ENCODE data around the gene TOM1L2.

TOM1L2 gene

DNA sequence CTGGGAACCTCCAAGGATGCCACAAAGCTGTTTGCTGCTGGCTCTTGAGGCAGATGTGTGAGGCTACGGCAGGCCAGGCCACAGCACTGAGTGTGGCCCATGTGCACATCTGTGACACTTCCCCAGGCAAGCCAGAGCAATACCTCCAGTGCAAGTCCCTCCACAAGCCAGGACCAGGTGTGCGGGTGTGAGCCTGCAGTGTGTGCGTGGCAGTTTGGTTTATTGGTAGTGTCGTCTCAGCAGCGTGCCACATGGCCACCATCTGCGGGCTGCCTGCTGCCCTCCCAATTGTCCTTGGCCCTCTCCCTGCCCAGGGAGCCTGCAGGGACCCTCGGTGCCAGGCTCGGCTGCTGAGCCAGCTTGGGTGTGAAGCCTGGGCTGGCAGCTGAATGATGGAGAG is 125.6 kb downstream of the TOM1L2 start:
- DNase-seq (ENCODE audit: low spot score): no peak
- TF ChIP-seq, protein P1, sequence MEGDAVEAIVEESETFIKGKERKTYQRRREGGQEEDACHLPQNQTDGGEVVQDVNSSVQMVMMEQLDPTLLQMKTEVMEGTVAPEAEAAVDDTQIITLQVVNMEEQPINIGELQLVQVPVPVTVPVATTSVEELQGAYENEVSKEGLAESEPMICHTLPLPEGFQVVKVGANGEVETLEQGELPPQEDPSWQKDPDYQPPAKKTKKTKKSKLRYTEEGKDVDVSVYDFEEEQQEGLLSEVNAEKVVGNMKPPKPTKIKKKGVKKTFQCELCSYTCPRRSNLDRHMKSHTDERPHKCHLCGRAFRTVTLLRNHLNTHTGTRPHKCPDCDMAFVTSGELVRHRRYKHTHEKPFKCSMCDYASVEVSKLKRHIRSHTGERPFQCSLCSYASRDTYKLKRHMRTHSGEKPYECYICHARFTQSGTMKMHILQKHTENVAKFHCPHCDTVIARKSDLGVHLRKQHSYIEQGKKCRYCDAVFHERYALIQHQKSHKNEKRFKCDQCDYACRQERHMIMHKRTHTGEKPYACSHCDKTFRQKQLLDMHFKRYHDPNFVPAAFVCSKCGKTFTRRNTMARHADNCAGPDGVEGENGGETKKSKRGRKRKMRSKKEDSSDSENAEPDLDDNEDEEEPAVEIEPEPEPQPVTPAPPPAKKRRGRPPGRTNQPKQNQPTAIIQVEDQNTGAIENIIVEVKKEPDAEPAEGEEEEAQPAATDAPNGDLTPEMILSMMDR (IDR thresholded peaks at IDR 0.05; ENCODE audit: extremely low read depth, insufficient read depth, missing control alignments): no peak
- in situ Hi-C loops (cut with MboI; ENCODE audit: low pct_unique_long_range_greater_than_20kb, low sequenced_read_pairs, unreplicated experiment): no loop called here

DNA sequence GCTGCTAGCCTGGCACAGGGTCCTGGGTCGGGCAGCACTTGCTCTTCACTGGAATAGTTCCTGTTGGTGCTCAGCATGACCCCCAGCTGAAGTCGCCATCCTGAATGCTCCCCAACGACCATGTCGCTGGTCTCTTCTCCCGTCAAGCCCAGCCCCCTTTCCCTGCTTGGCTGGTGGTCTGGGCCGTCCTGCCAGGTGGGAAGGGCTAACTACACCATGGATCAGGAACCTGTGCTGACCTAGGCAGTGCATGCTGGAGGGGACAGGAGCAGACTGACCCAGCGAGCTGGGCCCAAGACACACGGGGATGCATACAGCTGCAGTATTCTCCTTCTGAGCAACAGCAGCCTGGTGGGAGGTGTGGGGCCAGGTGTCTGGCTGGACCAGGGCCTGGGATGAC is 126.2 kb downstream of the TOM1L2 start:
- TF ChIP-seq, protein P1 (IDR thresholded peaks at IDR 0.05; ENCODE audit: extremely low read depth, insufficient read depth, missing control alignments): no peak
- no peak for DNase-seq (ENCODE audit: low spot score)
- in situ Hi-C loops (cut with MboI; ENCODE audit: low pct_unique_long_range_greater_than_20kb, low sequenced_read_pairs, unreplicated experiment): no loop called here

DNA sequence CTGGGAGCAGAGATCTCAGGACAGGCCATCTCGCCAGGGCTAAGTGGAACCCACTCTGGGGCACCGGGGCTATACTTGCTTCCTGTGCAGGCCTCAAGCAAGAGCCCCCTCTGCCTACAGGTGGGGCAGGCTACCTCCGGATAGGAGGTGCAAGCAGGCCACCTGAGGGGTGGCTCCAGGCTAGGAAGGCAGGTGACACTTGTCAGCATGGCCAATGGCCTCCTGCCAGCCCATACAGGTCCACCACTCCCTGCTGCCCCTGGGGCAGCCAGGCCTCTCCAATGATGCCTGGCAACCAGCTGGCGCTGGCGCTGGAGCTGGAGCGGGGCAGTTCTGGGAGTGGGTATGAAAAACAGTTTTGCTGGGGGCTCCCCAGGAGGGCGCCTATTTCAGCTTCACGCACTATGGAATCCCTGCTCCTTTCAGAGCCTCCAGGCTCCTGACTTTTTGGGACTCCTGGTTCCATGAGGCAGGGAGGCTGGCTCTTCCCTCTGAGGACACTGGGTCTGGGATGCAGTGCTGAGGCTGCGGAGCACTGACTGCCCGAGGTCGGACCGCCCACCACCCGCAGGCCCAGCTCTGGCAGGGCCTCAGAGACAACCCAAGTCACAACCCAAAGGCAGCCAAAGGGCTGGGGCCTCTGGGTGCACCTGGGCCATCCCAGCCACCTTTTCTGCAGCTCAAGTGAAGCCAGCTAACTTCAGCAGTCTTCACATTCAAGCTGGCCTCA is 127.0 kb downstream of the TOM1L2 start:
- TF ChIP-seq, protein P1 (IDR thresholded peaks at IDR 0.05; ENCODE audit: extremely low read depth, insufficient read depth, missing control alignments): no peak
- in situ Hi-C loops (cut with MboI; ENCODE audit: low pct_unique_long_range_greater_than_20kb, low sequenced_read_pairs, unreplicated experiment): no loop called here
- no peak for DNase-seq (ENCODE audit: low spot score)

DNA sequence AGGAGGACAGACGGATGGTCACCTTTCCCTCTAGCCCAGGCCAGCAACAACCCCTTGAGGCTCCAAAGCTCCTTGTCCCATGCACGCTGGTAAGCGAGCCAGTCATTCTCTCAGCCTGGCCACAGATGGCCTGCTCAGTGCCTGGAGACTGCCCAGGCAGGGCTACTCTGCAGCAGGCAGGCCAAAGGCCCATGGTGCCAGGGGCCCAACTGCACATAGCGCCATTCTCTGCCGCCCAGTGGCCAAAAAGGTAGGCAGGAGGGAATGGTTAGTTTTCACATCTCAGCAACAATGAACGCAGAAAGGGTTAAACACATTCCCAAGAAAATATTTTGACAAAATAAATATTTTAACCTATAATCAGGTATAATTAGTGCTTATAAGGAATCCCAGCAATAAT is 127.7 kb downstream of the TOM1L2 start:
- DNase-seq (ENCODE audit: low spot score): no peak
- TF ChIP-seq, protein P1 (IDR thresholded peaks at IDR 0.05; ENCODE audit: extremely low read depth, insufficient read depth, missing control alignments): no peak
- in situ Hi-C loops (cut with MboI; ENCODE audit: low pct_unique_long_range_greater_than_20kb, low sequenced_read_pairs, unreplicated experiment): no loop called here

DNA sequence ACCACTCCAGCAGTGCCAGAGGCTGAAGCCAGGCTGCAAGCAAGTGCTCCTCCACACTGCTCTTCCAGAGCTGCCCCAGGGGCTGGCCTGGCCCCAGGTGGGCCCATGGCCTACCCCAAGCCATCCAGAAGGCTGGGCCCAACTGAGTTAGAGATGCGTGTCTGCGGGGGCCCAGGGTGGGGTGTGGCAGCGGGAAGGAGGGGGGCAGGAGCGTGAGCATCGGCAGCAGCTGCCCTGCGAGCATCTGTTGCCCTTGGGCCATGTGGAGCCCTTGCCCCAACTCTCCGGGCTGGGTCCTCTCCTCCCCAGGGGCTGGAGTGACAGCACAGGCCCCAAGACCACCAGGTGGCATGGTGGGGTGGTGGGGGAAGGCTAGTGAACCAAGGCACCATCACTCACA is 128.1 kb downstream of the TOM1L2 start:
- in situ Hi-C loops (cut with MboI; ENCODE audit: low pct_unique_long_range_greater_than_20kb, low sequenced_read_pairs, unreplicated experiment): no loop called here
- TF ChIP-seq, protein P1 (IDR thresholded peaks at IDR 0.05; ENCODE audit: extremely low read depth, insufficient read depth, missing control alignments): no peak

DNA sequence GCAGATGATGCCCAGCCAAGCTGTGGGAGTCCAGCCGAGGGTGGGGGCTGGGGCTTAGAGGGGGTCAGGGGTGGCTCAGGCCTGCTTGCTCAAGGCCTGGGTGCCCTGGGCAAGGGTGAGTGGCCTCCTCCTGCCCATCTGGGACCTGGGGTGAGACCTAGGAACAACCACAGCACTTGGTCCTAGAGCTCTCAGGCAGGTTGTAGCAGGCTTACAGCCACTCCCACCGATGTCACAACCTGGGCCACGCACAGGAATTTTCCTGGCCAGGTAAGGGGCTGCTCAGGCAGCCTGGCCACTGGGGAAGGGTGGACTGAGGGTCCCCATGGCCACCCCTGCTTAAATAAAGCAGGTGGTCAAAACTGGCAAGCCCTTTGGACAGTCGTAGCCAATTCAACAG is 129.1 kb downstream of the TOM1L2 start:
- in situ Hi-C loops (cut with MboI; ENCODE audit: low pct_unique_long_range_greater_than_20kb, low sequenced_read_pairs, unreplicated experiment): no loop called here
- DNase-seq (ENCODE audit: low spot score): no peak
- TF ChIP-seq, protein P1 (IDR thresholded peaks at IDR 0.05; ENCODE audit: extremely low read depth, insufficient read depth, missing control alignments): no peak

More for the DNA sequence above, 128.1 kb downstream of the TOM1L2 start:
- no peak for DNase-seq (ENCODE audit: low spot score)
